ENCODE measurements around the gene EYS.
"Not testable (repeated sequence)": the region's sequence is repeated elsewhere in the genome, so short reads cannot be mapped to it uniquely, and the experiment has no call there.

The EYS gene

GRCh38 chr6:64469405-64469804 lies 1237.6 kb downstream of the EYS start:
- peak; percentile 6 for TF ChIP-seq CTCF (IDR thresholded peaks at IDR 0.05; ENCODE audit: low read depth, low read length)
- DNase-seq (ENCODE audit: low read depth), result not testable (repeated sequence)

GRCh38 chr6:64467656-64468055 lies 1239.4 kb downstream of the EYS start:
- no peak overlapping the region for H3K4me3 ChIP-seq (ENCODE audit: low read depth, low read length)
- TF ChIP-seq MAX (IDR thresholded peaks at IDR 0.05; ENCODE audit: low read depth, low read length) (no peak), POLR2A (IDR thresholded peaks at IDR 0.05; ENCODE audit: extremely low read depth, insufficient read length) (no peak), CTCF (IDR thresholded peaks at IDR 0.05; ENCODE audit: low read depth, low read length) (no peak), MYC (IDR thresholded peaks at IDR 0.05; ENCODE audit: low read depth, low read length) (no peak)
- no peak for DNase-seq (ENCODE audit: low read depth)

More at GRCh38 chr6:64469405-64469804, 1237.6 kb downstream of the EYS start:
- H3K4me3 ChIP-seq (ENCODE audit: low read depth, low read length), result not testable (repeated sequence)

GRCh38 chr6:64459411-64459944 lies 1247.5 kb downstream of the EYS start:
- TF ChIP-seq CTCF (IDR thresholded peaks at IDR 0.05; ENCODE audit: low read depth, low read length) (no peak), MAX (IDR thresholded peaks at IDR 0.05; ENCODE audit: low read depth, low read length) (no peak), MYC (IDR thresholded peaks at IDR 0.05; ENCODE audit: low read depth, low read length) (no peak), POLR2A (IDR thresholded peaks at IDR 0.05; ENCODE audit: extremely low read depth, insufficient read length) (no peak)
- no peak overlapping the region for H3K4me3 ChIP-seq (ENCODE audit: low read depth, low read length)
- no peak for DNase-seq (ENCODE audit: low read depth)

- not testable (repeated sequence) for H3K4me3 ChIP-seq (ENCODE audit: low read depth, low read length); DNase-seq (ENCODE audit: low read depth)
Measured at GRCh38 chr6:64448101-64448500, 1258.9 kb downstream of the EYS start.

GRCh38 chr6:64445038-64445437 lies 1262.0 kb downstream of the EYS start:
- no peak overlapping the region for H3K4me3 ChIP-seq (ENCODE audit: low read depth, low read length)
- no peak for DNase-seq (ENCODE audit: low read depth)
- TF ChIP-seq MAX (IDR thresholded peaks at IDR 0.05; ENCODE audit: low read depth, low read length), result no peak
- no peak for TF ChIP-seq CTCF (IDR thresholded peaks at IDR 0.05; ENCODE audit: low read depth, low read length)
- TF ChIP-seq MYC (IDR thresholded peaks at IDR 0.05; ENCODE audit: low read depth, low read length), result no peak
- TF ChIP-seq POLR2A (IDR thresholded peaks at IDR 0.05; ENCODE audit: extremely low read depth, insufficient read length), result no peak

- TF ChIP-seq MAX (IDR thresholded peaks at IDR 0.05; ENCODE audit: low read depth, low read length) (no peak), CTCF (IDR thresholded peaks at IDR 0.05; ENCODE audit: low read depth, low read length) (no peak), MYC (IDR thresholded peaks at IDR 0.05; ENCODE audit: low read depth, low read length) (no peak), POLR2A (IDR thresholded peaks at IDR 0.05; ENCODE audit: extremely low read depth, insufficient read length) (no peak)
- H3K4me3 ChIP-seq (ENCODE audit: low read depth, low read length), result no peak overlapping the region
- DNase-seq (ENCODE audit: low read depth), result no peak
Measured at GRCh38 chr6:64439274-64439673, 1267.8 kb downstream of the EYS start.
